Measurements from ENCODE around the gene ACOX3.

- TF ChIP-seq CTCF (conservative IDR thresholded peaks at IDR 0.05 in 1 of 2, IDR thresholded peaks at IDR 0.05 in 1 of 2; ENCODE audit: low read depth in 1 of 2, low read length in 2 of 2) (no peak), EZH2 (IDR thresholded peaks at IDR 0.05; ENCODE audit: low read length, missing control alignments) (no peak)
Measured at GRCh38 chr4:8351931-8352367, 88.6 kb downstream of the ACOX3 start.

All from fibroblast of lung (primary cell).